Measurements from ENCODE around the gene SYNE1. TPM values are rescaled to one million over a fixed set of nuclear protein-coding genes. Genes with fewer than 3 reads are reported as not detected.
A peak's percentile ranks its signal among the peaks of the same experiment; 100 is the strongest.

Gene SYNE1
- total RNA-seq, 4 donors from 2014 or later: 7.4 to 66.4 (median 20.7) TPM

- Histone ChIP-seq H3K9me3 (no peaks in the 10 kb centered on the region), H3K27ac (no peak overlapping the region), H3K4me1 (no peaks in the 10 kb centered on the region), H3K4me3 (no peak overlapping the region), H3K36me3 (peaks cover 0 to 85% (median 4%) of the 10 kb centered on the region in 3 donors), H3K27me3 (no peaks in the 10 kb centered on the region)
- no peak for TF ChIP-seq CTCF (IDR thresholded peaks at IDR 0.05)
- no peak for TF ChIP-seq POLR2A (IDR thresholded peaks at IDR 0.05)
- no peak for DNase-seq
- WGBS, 2 donors: 74 to 79% methylated on average over 8 of the region's 8 CpGs
- intact Hi-C loops (cut with DNase I): no loop called here
These were observed 501.3 kb downstream of the SYNE1 start for GRCh38 chr6:152135755-152136448.

- peaks cover 0 to 15% (median 0%) of the 10 kb centered on the region in 3 donors for H3K4me1 ChIP-seq
- no peak for DNase-seq
- no peak for TF ChIP-seq CTCF (IDR thresholded peaks at IDR 0.05)
- no peak for TF ChIP-seq POLR2A (IDR thresholded peaks at IDR 0.05)
- 54 to 57% methylated on average over 2 of the region's 2 CpGs for WGBS, 2 donors
- peaks cover 0 to 47% (median 0%) of the 10 kb centered on the region in 3 donors for H3K36me3 ChIP-seq
- intact Hi-C loops (cut with DNase I): no loop called here
- peak overlapping the region in 2 of 4 donors; percentile 57 to 69 for H3K27ac ChIP-seq
- H3K4me3 ChIP-seq: peak overlapping the region in 2 of 4 donors; percentile 25 to 55
- H3K27me3 ChIP-seq: no peaks in the 10 kb centered on the region
- H3K9me3 ChIP-seq: no peaks in the 10 kb centered on the region
These were observed 506.7 kb downstream of the SYNE1 start for GRCh38 chr6:152130441-152130840.

- H3K9me3 ChIP-seq: no peaks in the 10 kb centered on the region
- 61 to 67% methylated on average over 9 of the region's 9 CpGs for WGBS, 2 donors
- peak overlapping the region in 3 of 4 donors; percentile 3 to 55 (median 25) for H3K4me3 ChIP-seq
- H3K36me3 ChIP-seq: peaks cover 0 to 42% (median 0%) of the 10 kb centered on the region in 3 donors
- no peaks in the 10 kb centered on the region for H3K27me3 ChIP-seq
- intact Hi-C loops (cut with DNase I): loop anchor here (10.0 kb wide), 2 partner anchors 365 to 455 kb away; no protein-coding TSS in a partner anchor
- DNase-seq: no peak
- peak overlapping the region in 3 of 4 donors; percentile 57 to 84 (median 69) for H3K27ac ChIP-seq
- peaks cover 0 to 15% (median 0%) of the 10 kb centered on the region in 3 donors for H3K4me1 ChIP-seq
- TF ChIP-seq CTCF (IDR thresholded peaks at IDR 0.05) (no peak), POLR2A (IDR thresholded peaks at IDR 0.05) (no peak)
These were observed 507.4 kb downstream of the SYNE1 start for GRCh38 chr6:152129691-152130151.

GRCh38 chr6:152127432-152128165, 509.6 kb downstream of the SYNE1 start:
- Histone ChIP-seq H3K4me3 (no peak overlapping the region), H3K36me3 (peaks cover 0 to 22% (median 0%) of the 10 kb centered on the region in 3 donors), H3K4me1 (peaks cover 0 to 15% (median 0%) of the 10 kb centered on the region in 3 donors), H3K27me3 (no peaks in the 10 kb centered on the region), H3K9me3 (no peaks in the 10 kb centered on the region), H3K27ac (no peak overlapping the region)
- intact Hi-C loops (cut with DNase I): loop anchor here (10.0 kb wide), 2 partner anchors 363 to 453 kb away; no protein-coding TSS in a partner anchor
- TF ChIP-seq CTCF (IDR thresholded peaks at IDR 0.05) (no peak), POLR2A (IDR thresholded peaks at IDR 0.05) (no peak)
- no peak for DNase-seq
- WGBS, 2 donors: 58 to 72% methylated on average over 7 to 8 of the region's 8 CpGs
